ENCODE results near the gene POLD3.

DNA sequence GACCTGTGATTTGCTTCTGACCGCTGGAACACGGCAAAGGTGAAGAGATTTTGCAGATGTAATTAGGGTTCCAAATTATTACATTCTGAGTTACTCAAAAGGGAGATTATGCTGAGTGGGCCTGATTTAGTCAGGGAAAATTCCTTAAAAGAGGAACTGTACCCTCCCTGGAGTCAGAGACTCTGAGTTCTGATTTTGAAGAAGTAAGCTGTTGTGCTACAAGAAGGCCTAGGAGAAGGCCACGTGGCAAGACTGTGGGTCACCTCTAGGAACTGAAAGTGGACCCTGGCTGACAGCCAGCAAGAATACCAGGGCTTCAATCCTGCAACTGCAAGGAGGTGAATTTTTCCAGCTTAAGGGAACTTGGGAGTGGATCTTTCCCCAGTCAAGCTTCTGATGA lies 93.5 kb downstream of the POLD3 start:
- TF ChIP-seq, protein P1, sequence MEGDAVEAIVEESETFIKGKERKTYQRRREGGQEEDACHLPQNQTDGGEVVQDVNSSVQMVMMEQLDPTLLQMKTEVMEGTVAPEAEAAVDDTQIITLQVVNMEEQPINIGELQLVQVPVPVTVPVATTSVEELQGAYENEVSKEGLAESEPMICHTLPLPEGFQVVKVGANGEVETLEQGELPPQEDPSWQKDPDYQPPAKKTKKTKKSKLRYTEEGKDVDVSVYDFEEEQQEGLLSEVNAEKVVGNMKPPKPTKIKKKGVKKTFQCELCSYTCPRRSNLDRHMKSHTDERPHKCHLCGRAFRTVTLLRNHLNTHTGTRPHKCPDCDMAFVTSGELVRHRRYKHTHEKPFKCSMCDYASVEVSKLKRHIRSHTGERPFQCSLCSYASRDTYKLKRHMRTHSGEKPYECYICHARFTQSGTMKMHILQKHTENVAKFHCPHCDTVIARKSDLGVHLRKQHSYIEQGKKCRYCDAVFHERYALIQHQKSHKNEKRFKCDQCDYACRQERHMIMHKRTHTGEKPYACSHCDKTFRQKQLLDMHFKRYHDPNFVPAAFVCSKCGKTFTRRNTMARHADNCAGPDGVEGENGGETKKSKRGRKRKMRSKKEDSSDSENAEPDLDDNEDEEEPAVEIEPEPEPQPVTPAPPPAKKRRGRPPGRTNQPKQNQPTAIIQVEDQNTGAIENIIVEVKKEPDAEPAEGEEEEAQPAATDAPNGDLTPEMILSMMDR (IDR thresholded peaks at IDR 0.05; ENCODE audit: low read depth, low read length) = no peak
- no peak for TF ChIP-seq EZH2phosphoT487 (IDR thresholded peaks at IDR 0.05; ENCODE audit: low read depth)
